Upper lobe of left lung (tissue), 4 donors: Measurements from ENCODE around the gene AUP1.

Experiments used
- CTCF ChIP-seq, 6 experiments: fragments of 450-650 bp in 4 of 6; fragments of 200-600 bp in 2 of 6; sonication (generic) in 2 of 6; IDR thresholded peaks; one replicate each; pipeline ENCODE4 v1.5.1; 2016 to 2019; ENCODE audit warnings: antibody characterized with exemption in 6 of 6
- POLR2A ChIP-seq, 4 donors: fragments of 450-650 bp; IDR thresholded peaks; one replicate each; pipeline ENCODE4 v1.5.1; 2016 to 2017; ENCODE audit warnings: antibody characterized with exemption in 4 of 4, mild to moderate bottlenecking in 2 of 4

- no peak for TF ChIP-seq CTCF (IDR thresholded peaks at IDR 0.05)
- peak in 1 of 4 donors; percentile 33 for TF ChIP-seq POLR2A (IDR thresholded peaks at IDR 0.05)
Observed at GRCh38 chr2:74497777-74498499, 31.6 kb downstream of the AUP1 start.
